T follicular helper cell (primary cell): Measurements from ENCODE around the gene HTT.
"Not testable (repeated sequence)": the region's sequence is repeated elsewhere in the genome, so short reads cannot be mapped to it uniquely, and the experiment has no call there.

Experiments
- DNase-seq: peaks from one replicate; pipeline ENCODE4 v3.0.0-alpha.2; 2020; ENCODE audit warnings: low read depth

HTT gene

DNA sequence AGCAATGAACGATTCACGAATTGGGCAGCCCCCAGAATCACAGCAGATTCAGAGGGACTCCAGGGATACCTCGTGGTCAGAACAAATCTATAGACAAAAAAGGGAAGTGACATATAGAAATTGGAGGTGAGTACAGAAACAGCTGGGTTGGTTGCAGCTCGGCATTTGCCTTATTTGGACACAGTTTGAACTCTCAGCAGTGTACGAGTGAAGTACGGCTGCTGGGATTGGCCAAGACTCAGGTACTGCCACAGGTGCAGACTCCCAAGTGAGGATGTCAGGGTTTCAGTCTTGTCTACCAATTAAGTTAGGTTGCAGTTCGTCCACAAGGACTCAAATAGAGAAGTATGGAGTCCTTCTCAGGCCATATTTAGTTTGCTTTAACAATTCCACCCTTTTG, 28.3 kb upstream of the HTT start:
- DNase-seq = no peak

GRCh38 chr4:3046623-3047022, 27.9 kb upstream of the HTT start:
- DNase-seq = no peak

GRCh38 chr4:3047464-3048286, 26.8 kb upstream of the HTT start:
- peak; percentile 46 for DNase-seq

GRCh38 chr4:3051141-3051897, 23.2 kb upstream of the HTT start:
- DNase-seq = not testable (repeated sequence)

DNA sequence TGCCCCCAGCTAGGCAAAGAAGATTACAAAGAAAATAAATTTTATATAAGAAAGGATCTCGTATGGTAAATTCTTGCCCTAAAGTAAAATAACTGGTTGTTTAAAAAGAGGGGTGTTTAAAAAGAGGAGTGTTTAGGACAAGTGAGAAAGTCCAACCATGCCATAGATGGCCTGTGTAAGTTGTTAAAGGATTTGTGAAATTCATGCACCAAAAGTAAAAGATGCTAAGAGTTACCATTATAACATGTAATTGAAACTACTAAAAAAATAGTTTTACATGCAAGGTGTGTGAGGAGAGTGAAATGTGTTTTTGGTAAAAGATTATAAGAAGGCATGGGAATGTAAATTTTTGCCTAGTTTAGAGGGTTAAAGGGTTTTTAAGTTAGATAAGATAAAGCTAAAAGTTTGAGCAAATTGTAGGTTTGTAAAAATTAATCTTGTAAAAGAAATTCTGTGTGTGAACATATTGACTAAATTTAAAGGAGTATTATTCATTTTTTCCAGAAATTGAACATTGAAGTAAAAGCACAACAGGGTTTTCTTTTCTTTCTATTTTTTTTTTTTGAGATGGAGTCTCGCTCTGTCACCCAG, 20.2 kb upstream of the HTT start:
- DNase-seq = no peak

GRCh38 chr4:3059943-3060342, 14.5 kb upstream of the HTT start:
- no peak for DNase-seq

- no peak for DNase-seq
Observed at GRCh38 chr4:3060946-3061345, 13.5 kb upstream of the HTT start.

DNA sequence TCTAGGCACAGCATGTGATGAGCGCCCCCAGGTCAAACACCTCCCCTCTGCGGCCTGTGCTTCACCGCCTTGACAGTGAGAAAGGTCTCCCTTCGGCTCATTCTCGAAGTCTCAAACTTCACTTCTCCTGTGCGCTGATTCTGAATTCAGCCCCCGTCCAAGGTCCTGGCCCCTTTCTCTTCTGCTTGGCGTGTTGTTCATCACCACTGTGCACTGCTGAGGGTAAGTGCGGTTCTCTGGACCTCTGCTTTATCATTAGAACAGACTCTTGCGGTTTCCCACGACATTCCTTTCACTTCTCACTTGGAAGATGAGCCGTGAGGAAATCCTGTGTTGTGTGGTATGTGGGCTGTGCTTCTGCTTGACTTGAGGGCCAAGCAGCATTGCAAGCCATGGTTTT, 12.0 kb upstream of the HTT start:
- DNase-seq = no peak

DNA sequence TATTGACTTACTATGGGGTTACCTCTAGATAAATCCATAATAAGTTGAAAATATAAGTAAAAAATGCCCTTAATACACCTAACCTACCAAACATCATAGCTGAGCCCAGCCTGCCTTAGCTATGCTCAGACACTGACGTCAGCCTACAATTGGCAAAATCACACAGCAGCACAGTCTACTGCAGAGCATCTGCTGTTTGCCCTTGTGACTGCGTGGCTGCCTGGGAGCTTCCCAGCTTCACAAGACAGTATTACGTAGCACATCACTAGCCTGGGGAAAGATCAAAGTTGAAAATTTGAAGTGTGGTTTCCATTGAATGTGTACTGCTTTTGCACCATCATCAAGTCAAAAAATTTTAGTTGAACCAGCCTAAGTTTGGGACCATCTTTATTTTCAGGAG, 8.9 kb upstream of the HTT start:
- DNase-seq = no peak

DNA sequence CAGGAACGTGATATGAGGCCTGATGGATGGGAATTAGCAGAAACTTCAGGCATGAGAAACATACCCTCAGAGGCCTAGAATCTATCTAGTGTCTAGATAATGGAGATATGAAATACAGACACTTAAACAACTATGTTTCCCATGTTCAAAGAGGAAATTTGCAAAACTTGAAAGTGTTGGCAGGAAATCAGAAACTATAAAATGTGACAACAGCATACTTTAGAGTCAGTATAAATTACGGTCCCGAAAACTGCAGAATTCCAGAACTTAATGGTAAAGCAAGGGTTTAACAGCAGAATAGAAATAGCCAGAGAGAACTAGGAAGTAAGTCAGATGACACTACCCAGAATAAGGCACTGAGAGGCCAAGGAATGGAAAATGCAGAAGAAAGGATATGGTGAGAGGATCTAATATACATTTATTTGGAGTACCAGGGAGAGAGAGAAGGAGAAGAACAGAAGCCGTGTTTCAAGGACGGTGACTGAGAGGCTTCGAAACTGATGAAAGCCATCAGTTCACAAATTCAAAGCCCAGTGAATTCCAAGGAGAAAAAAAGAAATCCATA, 7.6 kb upstream of the HTT start:
- no peak for DNase-seq

DNA sequence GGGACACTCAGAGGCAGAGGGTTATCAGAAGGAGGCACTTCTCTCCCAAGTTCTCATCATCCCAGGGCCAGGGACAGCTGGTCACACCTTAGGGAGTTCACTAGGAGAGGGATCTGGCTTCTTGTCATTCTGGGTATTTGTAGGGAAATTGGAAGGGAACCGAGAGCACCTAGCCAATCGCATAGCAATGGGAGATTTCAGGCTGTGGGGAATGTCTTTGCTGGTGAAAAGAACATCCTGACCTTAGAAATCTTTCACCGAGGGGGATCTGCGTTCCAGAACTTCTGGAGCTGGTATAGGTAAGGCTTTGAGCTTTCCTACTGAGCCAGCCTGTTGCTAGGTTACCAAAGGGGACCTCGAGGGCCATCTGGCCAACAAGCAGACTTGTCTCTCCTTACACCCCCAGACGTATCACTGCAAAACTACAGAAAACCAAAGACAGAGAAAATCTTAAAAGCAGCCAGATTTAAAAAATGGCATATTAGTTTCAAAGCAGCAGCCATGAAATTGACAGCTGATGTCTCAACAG, 6.9 kb upstream of the HTT start:
- no peak for DNase-seq

DNA sequence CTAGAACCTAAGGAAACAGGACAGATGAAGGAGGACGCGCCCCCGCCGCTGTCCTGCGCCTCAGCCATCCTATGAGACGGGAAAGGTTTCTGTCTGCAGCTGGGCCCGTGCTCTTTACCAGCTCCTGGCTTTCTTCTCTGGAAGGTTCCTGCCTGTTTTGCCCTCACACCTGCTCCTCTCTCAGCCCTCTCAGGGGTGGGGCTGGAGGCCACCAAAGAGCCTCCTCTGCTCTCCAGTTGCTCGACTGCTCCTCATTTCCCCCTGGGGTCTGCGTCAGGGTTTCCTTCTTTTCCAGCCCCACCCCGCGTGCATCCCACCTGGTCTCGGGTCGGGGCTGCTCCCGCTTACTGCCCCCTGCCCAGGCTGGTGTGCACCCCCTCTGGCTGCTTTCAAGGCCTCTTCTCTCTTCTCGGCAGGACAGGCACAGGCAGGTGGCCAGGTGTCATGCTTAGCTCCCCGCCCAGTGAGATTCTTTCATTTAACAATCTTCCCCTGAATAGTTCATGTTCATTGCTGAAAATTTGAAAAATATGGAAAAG, 4.8 kb upstream of the HTT start:
- no peak for DNase-seq

DNA sequence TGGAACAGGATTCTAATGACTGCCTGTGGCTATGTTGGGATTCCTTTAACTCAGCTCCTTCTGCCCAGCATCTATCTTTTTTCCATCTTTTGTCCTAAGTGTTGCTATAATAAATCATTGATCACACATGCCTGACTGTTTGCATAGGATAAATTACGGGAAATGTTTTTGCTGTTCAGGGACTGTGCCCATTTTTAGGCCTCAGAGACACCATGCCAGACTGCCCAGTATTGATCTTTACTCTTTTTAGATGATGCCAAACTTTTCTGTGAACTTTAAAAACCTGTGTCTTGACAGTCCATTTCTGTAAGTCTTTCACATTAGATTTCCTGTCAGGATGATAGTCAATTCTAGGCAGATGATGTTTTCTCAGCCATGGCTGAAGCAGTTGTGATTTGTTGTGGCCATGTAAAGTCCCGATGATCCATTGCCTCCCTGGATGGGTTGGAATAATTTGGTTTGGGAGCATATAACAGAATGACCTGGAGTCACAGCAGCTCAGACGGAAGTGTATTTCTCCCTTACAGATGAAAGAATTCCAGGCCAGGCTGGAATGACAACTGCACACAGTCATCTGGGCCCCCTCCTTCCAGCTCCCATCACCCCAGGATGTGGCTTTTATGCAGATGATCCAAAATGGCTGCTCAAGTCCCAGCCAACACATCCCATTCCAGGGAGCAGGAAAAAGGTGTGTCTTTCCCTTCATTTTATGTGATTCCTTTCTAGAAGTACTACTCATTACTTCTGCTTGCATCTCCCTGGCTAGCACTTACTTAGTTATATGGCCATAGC, 3.6 kb upstream of the HTT start:
- DNase-seq = no peak

DNA sequence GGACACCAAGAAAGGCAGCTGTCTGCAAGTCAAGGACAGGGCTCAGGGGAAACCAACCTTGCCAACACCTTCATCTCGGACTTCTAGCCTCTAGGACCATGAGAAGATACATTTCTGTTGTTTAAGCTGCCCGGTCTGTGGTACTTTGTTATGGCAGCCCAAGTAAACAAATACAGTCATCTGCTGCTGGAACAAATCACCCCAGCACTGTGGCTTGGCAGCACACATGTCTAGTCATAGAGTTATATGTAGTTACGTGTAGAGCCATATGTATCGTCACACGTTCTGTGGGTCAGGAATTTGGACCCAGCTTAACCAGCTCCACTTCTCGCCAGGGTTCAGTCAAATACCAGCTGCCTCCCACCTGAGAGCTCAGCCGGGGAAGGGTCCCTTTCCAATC, 2.7 kb upstream of the HTT start:
- DNase-seq = no peak

DNA sequence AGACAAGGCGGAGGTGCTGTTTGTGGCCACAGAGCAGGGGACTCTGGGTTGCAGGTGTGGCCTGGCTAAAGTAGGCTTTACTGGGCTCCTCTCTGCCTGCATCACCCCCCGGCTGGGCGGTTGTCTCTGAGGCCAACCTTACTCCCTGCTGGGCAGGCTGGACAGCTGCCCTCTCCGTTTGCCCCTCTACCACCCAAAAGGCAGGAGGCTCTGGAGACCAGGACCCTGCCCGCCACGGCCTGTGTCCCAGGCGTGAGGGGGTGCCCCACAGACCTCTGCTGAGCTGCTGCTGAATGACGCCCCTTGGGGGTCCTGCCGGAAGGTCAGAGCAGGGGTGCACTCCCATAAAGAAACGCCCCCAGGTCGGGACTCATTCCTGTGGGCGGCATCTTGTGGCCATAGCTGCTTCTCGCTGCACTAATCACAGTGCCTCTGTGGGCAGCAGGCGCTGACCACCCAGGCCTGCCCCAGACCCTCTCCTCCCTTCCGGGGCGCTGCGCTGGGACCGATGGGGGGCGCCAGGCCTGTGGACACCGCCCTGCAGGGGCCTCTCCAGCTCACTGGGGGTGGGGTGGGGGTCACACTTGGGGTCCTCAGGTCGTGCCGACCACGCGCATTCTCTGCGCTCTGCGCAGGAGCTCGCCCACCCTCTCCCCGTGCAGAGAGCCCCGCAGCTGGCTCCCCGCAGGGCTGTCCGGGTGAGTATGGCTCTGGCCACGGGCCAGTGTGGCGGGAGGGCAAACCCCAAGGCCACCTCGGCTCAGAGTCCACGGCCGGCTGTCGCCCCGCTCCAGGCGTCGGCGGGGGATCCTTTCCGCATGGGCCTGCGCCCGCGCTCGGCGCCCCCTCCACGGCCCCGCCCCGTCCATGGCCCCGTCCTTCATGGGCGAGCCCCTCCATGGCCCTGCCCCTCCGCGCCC, 1.1 kb upstream of the HTT start:
- peak; percentile 13 for DNase-seq

- DNase-seq = peak; percentile 14
Observed at GRCh38 chr4:3074846-3075651, 568 bp downstream of the HTT start.

DNA sequence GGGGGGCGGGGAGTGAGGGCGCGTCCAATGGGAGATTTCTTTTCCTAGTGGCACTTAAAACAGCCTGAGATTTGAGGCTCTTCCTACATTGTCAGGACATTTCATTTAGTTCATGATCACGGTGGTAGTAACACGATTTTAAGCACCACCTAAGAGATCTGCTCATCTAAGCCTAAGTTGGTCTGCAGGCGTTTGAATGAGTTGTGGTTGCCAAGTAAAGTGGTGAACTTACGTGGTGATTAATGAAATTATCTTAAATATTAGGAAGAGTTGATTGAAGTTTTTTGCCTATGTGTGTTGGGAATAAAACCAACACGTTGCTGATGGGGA, 1.1 kb downstream of the HTT start:
- DNase-seq = no peak

DNA sequence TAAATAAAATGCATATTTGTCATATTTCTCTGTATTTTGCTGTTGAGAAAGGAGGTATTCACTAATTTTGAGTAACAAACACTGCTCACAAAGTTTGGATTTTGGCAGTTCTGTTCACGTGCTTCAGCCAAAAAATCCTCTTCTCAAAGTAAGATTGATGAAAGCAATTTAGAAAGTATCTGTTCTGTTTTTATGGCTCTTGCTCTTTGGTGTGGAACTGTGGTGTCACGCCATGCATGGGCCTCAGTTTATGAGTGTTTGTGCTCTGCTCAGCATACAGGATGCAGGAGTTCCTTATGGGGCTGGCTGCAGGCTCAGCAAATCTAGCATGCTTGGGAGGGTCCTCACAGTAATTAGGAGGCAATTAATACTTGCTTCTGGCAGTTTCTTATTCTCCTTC, 3.3 kb downstream of the HTT start:
- DNase-seq = no peak

DNA sequence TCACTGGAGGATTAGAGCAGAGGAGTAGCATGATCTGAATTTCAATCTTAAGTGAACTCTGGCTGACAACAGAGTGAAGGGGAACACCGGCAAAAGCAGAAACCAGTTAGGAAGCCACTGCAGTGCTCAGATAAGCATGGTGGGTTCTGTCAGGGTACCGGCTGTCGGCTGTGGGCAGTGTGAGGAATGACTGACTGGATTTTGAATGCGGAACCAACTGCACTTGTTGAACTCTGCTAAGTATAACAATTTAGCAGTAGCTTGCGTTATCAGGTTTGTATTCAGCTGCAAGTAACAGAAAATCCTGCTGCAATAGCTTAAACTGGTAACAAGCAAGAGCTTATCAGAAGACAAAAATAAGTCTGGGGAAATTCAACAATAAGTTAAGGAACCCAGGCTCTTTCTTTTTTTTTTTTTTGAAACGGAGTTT, 5.2 kb downstream of the HTT start:
- no peak for DNase-seq
